Ramos (cell line): ENCODE measurements around the gene FOXC1.

Source experiments
- in situ Hi-C: fragments of 300-500 bp; cut with MboI; formaldehyde crosslinking; loops from one replicate; pipeline ENCODE4 v1.14.3; 2022; ENCODE audit warnings: low sequenced_read_pairs; ENCODE audit not compliant: unreplicated experiment

The FOXC1 gene

DNA sequence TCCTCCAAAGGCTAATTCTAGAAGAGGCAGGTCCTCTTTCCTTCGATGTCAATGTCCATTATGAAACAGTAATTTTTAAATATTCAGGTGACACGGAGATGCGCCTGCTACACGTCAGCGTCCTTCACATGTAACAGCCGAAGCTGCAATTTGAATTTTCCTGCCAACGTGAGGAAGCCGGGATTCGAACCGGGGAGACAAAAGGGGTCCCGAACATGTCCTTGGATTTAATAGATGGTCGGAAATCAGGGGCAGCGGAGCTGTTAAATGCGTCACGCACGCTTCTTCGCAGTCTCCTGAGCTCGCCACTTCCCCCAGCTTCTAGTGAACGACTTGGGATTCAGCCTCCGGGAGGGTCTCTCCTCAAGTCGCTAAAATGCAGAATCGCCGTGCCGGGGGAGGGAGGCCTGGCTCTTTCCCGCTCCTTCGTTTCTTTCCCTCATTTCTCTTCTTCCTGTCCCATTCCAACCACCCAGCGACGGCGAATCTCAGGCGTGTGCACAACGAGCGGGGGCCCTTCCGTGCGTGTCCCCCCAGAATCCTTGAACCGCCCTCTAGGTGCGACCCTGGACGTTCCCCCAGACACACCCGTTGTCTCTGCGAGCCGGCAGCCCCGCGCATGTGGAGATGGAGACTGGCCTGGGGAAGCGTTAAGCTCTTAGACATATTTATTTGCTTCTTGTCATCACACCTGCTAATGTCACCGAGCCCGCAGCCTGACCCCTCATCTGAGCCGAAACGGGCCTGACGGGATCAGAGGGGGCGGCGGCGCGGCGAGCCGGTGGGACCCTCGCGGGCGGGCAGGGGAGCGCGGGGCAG lies 1.3 kb upstream of the FOXC1 start:
- in situ Hi-C loops: no loop called here

DNA sequence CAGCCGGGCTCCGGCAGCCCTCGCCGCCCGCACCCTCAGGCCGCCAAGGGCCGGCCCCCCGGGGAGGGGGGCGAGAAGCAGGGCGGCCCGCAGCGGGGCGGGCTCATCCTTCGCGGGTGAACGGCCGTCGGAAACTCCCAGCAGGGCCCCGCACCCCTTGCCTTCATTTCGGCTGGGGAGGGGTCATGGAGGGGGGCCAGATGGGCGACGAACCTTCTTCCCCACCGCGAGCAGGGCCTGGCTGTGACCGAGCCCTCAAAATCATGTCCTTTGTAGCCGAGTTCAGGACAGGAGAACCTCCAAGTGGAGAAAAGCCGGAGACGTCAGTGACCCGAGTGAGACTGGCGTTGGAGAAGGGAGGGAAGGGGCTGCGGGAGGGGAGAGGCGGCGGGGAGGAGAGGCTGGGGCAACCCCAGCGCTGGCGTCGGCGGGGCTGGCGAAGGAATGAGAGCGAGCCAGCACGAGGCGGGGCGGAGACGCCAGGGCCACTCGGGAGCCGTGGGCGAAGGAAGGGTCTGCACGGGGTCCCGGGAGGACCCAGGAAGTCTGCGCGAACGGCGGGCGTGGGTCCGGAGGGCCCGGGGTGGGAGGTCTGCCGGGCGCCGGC lies 571 bp upstream of the FOXC1 start:
- in situ Hi-C loops: no loop called here

DNA sequence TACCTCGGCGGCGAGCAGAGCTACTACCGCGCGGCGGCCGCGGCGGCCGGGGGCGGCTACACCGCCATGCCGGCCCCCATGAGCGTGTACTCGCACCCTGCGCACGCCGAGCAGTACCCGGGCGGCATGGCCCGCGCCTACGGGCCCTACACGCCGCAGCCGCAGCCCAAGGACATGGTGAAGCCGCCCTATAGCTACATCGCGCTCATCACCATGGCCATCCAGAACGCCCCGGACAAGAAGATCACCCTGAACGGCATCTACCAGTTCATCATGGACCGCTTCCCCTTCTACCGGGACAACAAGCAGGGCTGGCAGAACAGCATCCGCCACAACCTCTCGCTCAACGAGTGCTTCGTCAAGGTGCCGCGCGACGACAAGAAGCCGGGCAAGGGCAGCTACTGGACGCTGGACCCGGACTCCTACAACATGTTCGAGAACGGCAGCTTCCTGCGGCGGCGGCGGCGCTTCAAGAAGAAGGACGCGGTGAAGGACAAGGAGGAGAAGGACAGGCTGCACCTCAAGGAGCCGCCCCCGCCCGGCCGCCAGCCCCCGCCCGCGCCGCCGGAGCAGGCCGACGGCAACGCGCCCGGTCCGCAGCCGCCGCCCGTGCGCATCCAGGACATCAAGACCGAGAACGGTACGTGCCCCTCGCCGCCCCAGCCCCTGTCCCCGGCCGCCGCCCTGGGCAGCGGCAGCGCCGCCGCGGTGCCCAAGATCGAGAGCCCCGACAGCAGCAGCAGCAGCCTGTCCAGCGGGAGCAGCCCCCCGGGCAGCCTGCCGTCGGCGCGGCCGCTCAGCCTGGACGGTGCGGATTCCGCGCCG lies 994 bp downstream of the FOXC1 start:
- in situ Hi-C loops: no loop called here

DNA sequence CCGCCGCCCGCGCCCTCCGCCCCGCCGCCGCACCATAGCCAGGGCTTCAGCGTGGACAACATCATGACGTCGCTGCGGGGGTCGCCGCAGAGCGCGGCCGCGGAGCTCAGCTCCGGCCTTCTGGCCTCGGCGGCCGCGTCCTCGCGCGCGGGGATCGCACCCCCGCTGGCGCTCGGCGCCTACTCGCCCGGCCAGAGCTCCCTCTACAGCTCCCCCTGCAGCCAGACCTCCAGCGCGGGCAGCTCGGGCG lies 1.5 kb downstream of the FOXC1 start:
- in situ Hi-C loops: no loop called here

DNA sequence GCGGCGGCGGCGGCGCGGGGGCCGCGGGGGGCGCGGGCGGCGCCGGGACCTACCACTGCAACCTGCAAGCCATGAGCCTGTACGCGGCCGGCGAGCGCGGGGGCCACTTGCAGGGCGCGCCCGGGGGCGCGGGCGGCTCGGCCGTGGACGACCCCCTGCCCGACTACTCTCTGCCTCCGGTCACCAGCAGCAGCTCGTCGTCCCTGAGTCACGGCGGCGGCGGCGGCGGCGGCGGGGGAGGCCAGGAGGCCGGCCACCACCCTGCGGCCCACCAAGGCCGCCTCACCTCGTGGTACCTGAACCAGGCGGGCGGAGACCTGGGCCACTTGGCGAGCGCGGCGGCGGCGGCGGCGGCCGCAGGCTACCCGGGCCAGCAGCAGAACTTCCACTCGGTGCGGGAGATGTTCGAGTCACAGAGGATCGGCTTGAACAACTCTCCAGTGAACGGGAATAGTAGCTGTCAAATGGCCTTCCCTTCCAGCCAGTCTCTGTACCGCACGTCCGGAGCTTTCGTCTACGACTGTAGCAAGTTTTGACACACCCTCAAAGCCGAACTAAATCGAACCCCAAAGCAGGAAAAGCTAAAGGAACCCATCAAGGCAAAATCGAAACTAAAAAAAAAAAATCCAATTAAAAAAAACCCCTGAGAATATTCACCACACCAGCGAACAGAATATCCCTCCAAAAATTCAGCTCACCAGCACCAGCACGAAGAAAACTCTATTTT lies 2.0 kb downstream of the FOXC1 start:
- in situ Hi-C loops: no loop called here

DNA sequence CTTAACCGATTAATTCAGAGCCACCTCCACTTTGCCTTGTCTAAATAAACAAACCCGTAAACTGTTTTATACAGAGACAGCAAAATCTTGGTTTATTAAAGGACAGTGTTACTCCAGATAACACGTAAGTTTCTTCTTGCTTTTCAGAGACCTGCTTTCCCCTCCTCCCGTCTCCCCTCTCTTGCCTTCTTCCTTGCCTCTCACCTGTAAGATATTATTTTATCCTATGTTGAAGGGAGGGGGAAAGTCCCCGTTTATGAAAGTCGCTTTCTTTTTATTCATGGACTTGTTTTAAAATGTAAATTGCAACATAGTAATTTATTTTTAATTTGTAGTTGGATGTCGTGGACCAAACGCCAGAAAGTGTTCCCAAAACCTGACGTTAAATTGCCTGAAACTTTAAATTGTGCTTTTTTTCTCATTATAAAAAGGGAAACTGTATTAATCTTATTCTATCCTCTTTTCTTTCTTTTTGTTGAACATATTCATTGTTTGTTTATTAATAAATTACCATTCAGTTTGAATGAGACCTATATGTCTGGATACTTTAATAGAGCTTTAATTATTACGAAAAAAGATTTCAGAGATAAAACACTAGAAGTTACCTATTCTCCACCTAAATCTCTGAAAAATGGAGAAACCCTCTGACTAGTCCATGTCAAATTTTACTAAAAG lies 2.7 kb downstream of the FOXC1 start:
- in situ Hi-C loops: no loop called here

DNA sequence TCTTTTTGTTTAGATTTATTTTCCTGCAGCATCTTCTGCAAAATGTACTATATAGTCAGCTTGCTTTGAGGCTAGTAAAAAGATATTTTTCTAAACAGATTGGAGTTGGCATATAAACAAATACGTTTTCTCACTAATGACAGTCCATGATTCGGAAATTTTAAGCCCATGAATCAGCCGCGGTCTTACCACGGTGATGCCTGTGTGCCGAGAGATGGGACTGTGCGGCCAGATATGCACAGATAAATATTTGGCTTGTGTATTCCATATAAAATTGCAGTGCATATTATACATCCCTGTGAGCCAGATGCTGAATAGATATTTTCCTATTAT lies 3.2 kb downstream of the FOXC1 start:
- in situ Hi-C loops: no loop called here

DNA sequence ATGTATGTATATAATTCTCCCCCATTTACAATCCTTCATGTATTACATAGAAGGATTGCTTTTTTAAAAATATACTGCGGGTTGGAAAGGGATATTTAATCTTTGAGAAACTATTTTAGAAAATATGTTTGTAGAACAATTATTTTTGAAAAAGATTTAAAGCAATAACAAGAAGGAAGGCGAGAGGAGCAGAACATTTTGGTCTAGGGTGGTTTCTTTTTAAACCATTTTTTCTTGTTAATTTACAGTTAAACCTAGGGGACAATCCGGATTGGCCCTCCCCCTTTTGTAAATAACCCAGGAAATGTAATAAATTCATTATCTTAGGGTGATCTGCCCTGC lies 3.6 kb downstream of the FOXC1 start:
- in situ Hi-C loops: no loop called here

DNA sequence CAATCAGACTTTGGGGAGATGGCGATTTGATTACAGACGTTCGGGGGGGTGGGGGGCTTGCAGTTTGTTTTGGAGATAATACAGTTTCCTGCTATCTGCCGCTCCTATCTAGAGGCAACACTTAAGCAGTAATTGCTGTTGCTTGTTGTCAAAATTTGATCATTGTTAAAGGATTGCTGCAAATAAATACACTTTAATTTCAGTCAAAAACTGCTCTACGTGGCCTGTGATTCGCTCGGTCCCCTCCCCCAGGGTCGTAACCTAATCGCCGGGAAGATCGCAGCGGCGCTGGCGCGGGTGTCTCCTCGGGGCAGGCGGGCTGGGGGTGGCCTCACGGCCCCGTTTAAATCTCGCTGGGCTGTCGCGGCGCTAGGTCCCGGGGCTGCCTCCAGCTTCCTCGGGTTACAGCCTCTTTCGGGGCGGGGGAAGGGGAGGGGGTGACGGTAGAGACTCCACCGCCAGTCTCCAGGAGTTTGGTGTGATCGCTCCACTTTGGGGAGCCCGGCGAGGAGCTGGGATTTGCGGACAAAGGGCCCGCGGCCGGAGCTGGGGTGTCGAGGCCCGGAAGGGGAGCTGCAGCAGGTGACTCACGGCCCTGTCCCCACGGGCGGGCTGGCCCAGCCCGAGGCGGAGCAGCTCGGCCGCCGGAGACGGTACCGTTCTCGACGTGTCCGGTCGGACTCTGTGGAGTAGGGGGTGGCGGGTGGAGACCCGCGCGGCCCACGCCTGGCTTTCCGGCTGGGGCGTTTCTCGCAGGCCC lies 4.2 kb downstream of the FOXC1 start:
- in situ Hi-C loops: no loop called here

DNA sequence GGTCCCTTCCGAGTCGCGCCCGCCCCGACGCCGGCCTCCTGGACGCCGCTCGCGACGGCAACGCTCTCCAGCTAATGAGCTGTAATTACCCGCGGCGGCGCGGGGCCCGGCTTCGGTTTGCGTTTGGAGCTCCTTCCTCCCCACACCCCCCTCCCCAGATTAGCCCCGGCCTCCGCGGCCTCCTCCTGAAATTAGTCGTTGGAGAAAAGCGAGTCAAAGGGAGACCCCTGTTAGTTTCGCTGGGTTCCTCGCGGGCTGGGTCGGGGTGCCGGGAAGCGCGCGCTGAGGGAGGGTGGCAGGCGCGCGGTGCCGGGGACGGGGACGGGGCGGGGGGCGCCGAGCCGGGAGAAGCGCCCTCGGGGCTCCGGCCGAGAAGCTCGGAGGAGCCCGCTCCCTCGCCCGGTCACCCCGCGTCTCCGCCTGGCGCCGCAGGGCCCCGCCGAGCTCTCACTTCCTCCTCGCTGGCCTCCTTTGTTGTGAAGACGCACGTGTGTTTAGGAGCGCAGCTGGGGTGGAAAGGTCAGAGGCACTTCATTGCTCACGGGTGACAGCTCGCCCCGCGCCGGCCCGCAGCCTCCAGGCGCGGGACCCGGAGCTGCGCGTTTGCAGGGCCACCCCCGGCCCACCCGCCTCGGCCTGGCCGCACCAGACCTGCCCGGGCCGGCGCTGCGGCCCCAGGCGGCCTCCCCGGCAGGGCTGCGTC lies 4.9 kb downstream of the FOXC1 start:
- in situ Hi-C loops: no loop called here

DNA sequence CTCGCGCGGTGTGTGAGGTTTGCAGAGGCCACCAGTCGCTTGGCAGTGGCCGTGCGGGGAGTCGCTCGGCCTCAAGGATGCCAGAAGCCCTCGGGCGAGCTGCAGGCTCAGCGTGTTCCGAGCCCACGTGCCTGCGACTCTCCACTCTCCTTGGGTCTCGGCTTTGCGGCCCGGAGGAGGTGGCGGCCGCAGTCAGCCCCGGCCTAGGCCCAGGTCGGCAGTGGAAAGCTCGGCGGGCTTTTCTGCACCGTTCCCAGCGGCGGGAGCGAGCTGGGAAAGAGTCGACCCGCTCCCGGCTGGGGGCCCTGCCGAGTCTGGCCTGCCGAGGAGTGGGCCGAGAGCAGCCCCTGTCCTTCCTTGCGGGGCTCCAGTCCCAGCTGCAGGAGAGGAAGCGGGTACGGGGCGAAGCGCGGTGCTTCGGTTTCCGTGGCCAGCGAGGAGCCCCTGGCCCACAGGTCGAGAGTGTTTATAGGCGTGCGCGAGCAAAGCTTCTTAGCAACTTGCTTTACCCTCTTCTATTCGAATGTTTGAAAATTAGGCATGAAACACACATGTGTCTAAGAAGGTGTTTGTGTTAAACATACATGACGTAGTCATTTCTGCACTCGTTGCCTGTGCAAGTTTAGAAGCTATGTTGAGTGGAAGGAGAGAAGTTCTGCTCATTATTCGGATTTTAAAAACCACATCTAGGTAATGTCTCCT lies 5.6 kb downstream of the FOXC1 start:
- in situ Hi-C loops: no loop called here

DNA sequence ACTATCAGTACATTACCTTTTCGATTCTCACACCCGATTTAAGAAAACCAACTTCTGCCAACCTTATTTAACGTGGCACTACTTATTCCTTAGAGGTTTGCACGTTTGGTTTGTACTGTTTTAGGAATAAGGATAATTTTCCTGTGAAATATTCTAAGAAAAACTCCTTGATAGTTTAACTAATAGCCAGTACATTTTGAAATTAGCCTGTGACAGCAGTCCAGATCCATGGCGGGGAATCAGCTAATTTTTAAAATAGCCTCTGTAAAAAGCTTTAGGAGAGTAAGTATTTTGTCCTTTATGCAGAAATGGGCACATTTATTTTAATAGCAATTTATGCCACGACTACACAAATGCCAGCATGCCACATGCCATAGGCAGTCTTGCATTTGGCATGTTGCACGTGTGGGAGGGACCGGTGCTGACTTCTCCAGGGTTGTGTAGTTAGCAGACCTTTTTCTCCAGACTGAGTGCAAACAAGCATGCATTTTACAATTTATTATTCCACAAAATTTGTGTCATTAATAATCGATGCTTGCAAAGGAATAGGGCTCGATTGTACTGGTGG lies 6.2 kb downstream of the FOXC1 start:
- in situ Hi-C loops: no loop called here

DNA sequence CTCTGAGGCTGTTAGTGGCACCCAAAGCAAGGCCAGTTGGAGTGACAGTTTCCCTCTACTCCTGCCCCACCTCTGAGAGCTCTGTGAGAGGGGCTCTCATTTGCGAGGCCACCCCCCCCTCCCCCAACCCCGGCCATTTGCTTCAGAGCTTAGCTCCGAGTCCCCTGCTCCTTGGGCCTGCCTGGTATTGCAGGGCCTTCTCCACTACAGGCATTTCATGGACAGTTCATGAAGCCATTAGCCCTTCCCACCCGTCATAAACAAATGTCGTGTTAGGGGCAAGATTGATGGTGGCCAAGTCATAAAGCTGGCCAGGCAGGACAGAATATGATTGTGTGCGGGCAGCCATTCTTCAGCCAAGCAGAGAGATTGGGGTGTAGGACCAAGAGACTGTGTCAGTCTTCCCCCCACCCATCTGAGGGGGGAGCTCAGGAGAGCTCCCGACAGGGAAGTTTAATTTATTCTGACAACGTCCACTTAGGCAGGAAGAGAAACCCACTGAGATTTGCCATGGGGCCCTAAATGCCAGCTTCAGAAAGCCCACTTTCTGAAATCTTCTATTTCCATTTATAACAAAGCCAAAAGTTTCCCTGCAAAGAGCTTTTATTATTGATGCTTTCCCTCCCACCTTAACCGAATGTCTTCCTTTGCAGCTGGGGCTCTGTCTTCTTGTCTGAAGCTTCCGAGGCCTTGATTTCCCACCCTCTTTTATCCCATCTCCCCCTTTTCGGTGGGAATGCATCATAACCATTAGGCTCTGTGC lies 7.2 kb downstream of the FOXC1 start:
- in situ Hi-C loops: no loop called here

DNA sequence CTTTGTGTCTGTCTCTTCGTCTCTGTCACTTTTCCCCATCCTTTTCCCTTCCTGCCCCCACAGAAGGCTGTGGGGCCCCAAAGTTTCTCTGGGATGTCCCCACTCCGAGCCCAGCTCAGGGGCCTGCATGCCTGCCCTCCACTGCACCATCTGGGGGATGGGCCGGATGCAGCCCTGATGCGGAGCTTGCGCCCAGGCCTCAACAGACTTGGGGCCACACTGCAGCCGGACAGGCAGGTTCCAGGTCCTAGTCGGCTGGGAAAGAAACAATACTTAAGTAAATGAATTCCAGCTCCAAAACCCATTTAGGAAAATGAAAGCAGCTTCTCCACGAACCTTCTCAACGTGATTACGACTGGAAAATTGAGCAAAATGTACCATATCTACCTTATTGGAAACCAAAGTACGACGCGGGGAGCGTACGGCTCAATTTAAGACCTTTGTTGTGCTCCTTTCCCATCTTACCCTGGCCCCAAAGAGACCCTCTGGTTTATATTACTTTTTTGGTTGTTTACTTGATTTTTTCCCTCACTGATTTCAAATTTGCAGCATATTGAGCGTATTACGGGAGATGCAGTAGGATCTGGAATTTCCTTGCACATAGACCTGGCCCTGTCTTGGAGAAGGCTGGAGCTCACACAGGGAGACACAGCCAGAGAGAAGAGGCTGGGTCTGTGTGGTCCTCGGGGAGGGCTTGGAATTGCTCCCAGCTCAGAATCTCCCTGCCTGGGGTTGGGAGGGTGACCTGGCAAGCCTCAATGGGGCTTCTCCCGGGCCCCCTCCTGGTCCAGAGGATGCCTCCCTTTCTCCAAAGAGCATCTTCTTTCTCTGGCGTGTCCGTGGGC lies 8.0 kb downstream of the FOXC1 start:
- in situ Hi-C loops: no loop called here

DNA sequence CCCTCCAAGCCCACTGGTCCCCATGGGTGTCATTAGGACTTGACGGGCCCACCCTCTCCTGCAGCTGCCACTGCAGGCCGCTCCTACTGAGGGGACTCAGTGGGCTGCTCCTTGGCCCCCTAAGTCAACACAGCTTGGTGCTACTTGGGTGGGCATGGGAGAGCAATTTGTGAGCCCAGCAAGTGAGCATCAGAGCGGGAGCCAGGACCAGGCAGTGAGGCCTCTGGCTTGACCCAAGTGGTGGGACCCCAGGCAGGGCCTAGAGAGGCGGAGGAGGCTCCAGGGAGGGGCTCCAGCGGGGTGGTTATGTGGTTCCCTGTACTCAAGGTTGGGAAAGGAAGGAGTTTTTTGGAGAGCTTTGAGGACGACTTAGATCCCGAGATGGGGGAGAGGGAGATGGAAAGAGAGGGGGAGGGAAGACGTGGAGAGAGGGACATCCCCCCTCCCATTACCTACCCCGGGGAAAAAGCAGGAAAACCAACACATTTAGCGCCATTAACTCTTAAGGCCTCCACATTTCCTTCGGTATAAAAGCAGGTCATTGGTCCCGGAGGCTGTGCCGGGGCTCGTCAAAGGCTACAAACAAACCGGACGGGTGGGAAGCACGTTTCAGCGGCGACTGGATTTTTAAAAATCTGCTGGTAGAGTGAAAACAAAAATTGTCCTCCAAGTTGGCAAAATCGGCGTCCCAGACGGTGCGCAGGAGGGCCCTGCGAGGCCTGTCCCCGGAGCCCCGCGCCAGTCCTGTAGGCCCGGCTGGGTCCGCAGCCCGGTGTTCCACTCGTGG lies 8.8 kb downstream of the FOXC1 start:
- in situ Hi-C loops: no loop called here

DNA sequence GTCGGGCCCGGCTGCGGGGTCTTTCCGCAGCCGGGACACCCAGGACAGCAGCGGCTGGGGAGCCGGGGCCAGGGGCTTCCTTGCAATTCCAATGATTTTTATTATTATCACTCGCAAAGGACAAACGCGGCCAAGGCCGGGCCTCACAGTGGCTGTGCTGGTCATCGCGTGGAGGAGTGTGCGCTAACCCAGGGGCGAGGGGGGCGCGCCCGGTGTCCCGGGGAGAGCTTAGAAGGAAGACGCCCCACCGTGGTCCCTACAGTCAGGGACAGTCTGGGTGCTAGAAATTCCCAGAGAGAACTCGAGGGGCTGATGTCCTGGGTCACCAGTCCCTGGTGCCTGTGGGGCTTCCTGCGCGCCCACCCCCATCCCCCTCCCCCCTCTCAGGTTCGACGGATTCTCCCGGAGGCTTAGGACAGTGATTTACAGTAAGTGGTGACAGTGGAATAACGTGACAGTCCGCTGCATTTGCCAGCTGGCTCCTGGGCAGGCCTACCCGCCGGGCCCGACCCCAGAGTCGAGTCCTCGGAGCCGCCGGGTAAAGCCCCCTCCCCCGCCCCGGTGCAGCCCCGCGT lies 9.5 kb downstream of the FOXC1 start:
- in situ Hi-C loops: no loop called here
